Naive thymus-derived CD8-positive, alpha-beta T cell (primary cell): ENCODE measurements around the gene DIAPH2. TPM values are rescaled to one million over a fixed set of nuclear protein-coding genes. Genes with fewer than 3 reads are reported as not detected.

ENCODE experiments used
- ATAC-seq, 2 donors: fragments of 150-1000 bp; cut with Tn5 transposase in 1 of 2; sonication (Bioruptor Pico), chemical (Tn5 transposase) in 1 of 2; 1 replicate in 1 of 2; 2 replicates in 1 of 2; pipeline ENCODE4 v1.10.0; 2021; ENCODE audit warnings: mild to moderate bottlenecking in 2 of 2, moderate library complexity in 2 of 2
- POLR2A ChIA-PET: fragments of 350-600 bp; sonication (Branson Sonifier 250); formaldehyde crosslinking; loops from one replicate; lab custom pipeline; 2021; ENCODE audit warnings: antibody characterized with exemption; lab: Charles Lee
- DNase-seq, 10 donors: peaks; one replicate each; pipeline versions ENCODE4 v3.0.0 to v3.0.0-alpha.2; 2020 to 2022
- H3K27ac Mint-ChIP-seq, 10 donors: one replicate each; pipeline ENCODE4 v1.8.0; 2020 to 2022; ENCODE audit warnings: mild to moderate bottlenecking in 10 of 10, mixed read lengths in 10 of 10, moderate library complexity in 4 of 10, inconsistent platforms in 1 of 10
- H3K27me3 Mint-ChIP-seq, 5 donors: one replicate each; pipeline ENCODE4 v1.8.0; 2021 to 2022; ENCODE audit warnings: mixed read lengths in 5 of 5
- H3K36me3 Mint-ChIP-seq, 3 donors: one replicate each; pipeline ENCODE4 v1.8.0; 2020 to 2022; ENCODE audit warnings: mixed read lengths in 3 of 3, mild to moderate bottlenecking in 2 of 3, inconsistent platforms in 1 of 3
- H3K4me1 Mint-ChIP-seq, 4 donors: one replicate each; pipeline ENCODE4 v1.8.0; 2021 to 2022; ENCODE audit warnings: mixed read lengths in 4 of 4
- H3K4me3 Mint-ChIP-seq, 10 donors: one replicate each; pipeline ENCODE4 v1.8.0; 2020 to 2022; ENCODE audit warnings: mild to moderate bottlenecking in 10 of 10, mixed read lengths in 10 of 10, moderate library complexity in 6 of 10, inconsistent platforms in 1 of 10
- H3K9me3 Mint-ChIP-seq, 9 donors: one replicate each; pipeline ENCODE4 v1.8.0; 2020 to 2022; ENCODE audit warnings: mixed read lengths in 9 of 9, mild to moderate bottlenecking in 3 of 9, inconsistent platforms in 1 of 9, moderate library complexity in 1 of 9
- polyA plus RNA-seq, 3 donors: library from polyadenylated mRNA; unstranded; fragments of 300-500 nt; fragmentation: Illumina TruSeq; gene quantifications; one replicate each; pipeline ENCODE4 v1.2.3, GENCODE V29; 2021
- total RNA-seq, 8 experiments: library from RNA in 2 of 8; stranded (reverse) in 2 of 8; gene quantifications; one replicate each; pipeline ENCODE4 v1.2.3 and lab custom pipeline; 2021 to 2026

DIAPH2 gene
- total and polyA plus RNA-seq, 5 experiments from 2014 or later: 4.2 to 6.1 (median 5.9) TPM

GRCh38 chrX:97119474-97120109 lies 434.9 kb downstream of the DIAPH2 start:
- ATAC-seq (no peak), DNase-seq (peak in 1 of 10 donors; percentile 0)
- peaks cover 5 to 18% (median 9%) of the 10 kb centered on the region in 3 donors for H3K36me3 Mint-ChIP-seq
- H3K4me3 Mint-ChIP-seq: no peak overlapping the region
- no peaks in the 10 kb centered on the region for H3K27me3 Mint-ChIP-seq
- POLR2A ChIA-PET: no interaction called here
- H3K27ac Mint-ChIP-seq: no peak overlapping the region
- H3K9me3 Mint-ChIP-seq: peaks cover 0 to under 1% (median 0%) of the 10 kb centered on the region in 9 donors
- H3K4me1 Mint-ChIP-seq: no peaks in the 10 kb centered on the region

- POLR2A ChIA-PET: no interaction called here
- H3K27me3 Mint-ChIP-seq: no peaks in the 10 kb centered on the region
Measured at GRCh38 chrX:97123001-97123400, 438.4 kb downstream of the DIAPH2 start.

GRCh38 chrX:97126020-97126419 lies 441.4 kb downstream of the DIAPH2 start:
- ATAC-seq (no peak), DNase-seq (no peak)
- peaks cover 0 to 2% (median 0%) of the 10 kb centered on the region in 4 donors for H3K4me1 Mint-ChIP-seq
- no peak overlapping the region for H3K4me3 Mint-ChIP-seq
- POLR2A ChIA-PET: no interaction called here
- H3K27ac Mint-ChIP-seq: no peak overlapping the region
- peaks cover 0 to 5% (median 2%) of the 10 kb centered on the region in 3 donors for H3K36me3 Mint-ChIP-seq
- H3K9me3 Mint-ChIP-seq: peaks cover 0 to 4% (median 0%) of the 10 kb centered on the region in 9 donors
- no peaks in the 10 kb centered on the region for H3K27me3 Mint-ChIP-seq

More at GRCh38 chrX:97123001-97123400, 438.4 kb downstream of the DIAPH2 start:
- Mint-ChIP-seq H3K4me1 (peaks cover 0 to 2% (median 0%) of the 10 kb centered on the region in 4 donors), H3K36me3 (peaks cover 3 to 9% (median 8%) of the 10 kb centered on the region in 3 donors), H3K4me3 (no peak overlapping the region), H3K9me3 (peaks cover 0 to 4% (median 0%) of the 10 kb centered on the region in 9 donors), H3K27ac (no peak overlapping the region)
- no peak for ATAC-seq
- DNase-seq: no peak

- POLR2A ChIA-PET: no interaction called here
- Mint-ChIP-seq H3K36me3 (peaks cover 0 to 2% (median 0%) of the 10 kb centered on the region in 3 donors), H3K9me3 (no peaks in the 10 kb centered on the region), H3K27ac (no peak overlapping the region), H3K27me3 (no peaks in the 10 kb centered on the region), H3K4me1 (peaks cover 0 to 4% (median 0%) of the 10 kb centered on the region in 4 donors), H3K4me3 (no peak overlapping the region)
- no peak for DNase-seq
- ATAC-seq: no peak
Measured at GRCh38 chrX:97132664-97133415, 448.2 kb downstream of the DIAPH2 start.

- Mint-ChIP-seq H3K27me3 (no peaks in the 10 kb centered on the region), H3K4me1 (no peaks in the 10 kb centered on the region)
- POLR2A ChIA-PET: no interaction called here
Measured at GRCh38 chrX:97145934-97146333, 461.3 kb downstream of the DIAPH2 start.

GRCh38 chrX:97155816-97156215 lies 471.2 kb downstream of the DIAPH2 start:
- Mint-ChIP-seq H3K36me3 (peaks cover 0 to 6% (median 0%) of the 10 kb centered on the region in 3 donors), H3K4me3 (no peak overlapping the region), H3K27me3 (no peaks in the 10 kb centered on the region), H3K9me3 (peaks cover 0 to 1% (median 0%) of the 10 kb centered on the region in 9 donors), H3K4me1 (peaks cover 2 to 12% (median 6%) of the 10 kb centered on the region in 4 donors), H3K27ac (peak overlapping the region in 1 of 10 donors; percentile 21)
- no peak for DNase-seq
- no peak for ATAC-seq
- POLR2A ChIA-PET: no interaction called here

More at GRCh38 chrX:97145934-97146333, 461.3 kb downstream of the DIAPH2 start:
- no peak for ATAC-seq
- Mint-ChIP-seq H3K4me3 (no peak overlapping the region), H3K36me3 (peaks cover 0 to 9% (median 2%) of the 10 kb centered on the region in 3 donors), H3K27ac (no peak overlapping the region), H3K9me3 (no peaks in the 10 kb centered on the region)
- DNase-seq: no peak

- H3K27me3 Mint-ChIP-seq: no peaks in the 10 kb centered on the region
- ATAC-seq: no peak
- H3K9me3 Mint-ChIP-seq: peaks cover 0 to 2% (median 0%) of the 10 kb centered on the region in 9 donors
- no peak for DNase-seq
- no peak overlapping the region for H3K27ac Mint-ChIP-seq
- POLR2A ChIA-PET: no interaction called here
- H3K4me1 Mint-ChIP-seq: peaks cover 2 to 12% (median 6%) of the 10 kb centered on the region in 4 donors
- peaks cover 0 to 4% (median 0%) of the 10 kb centered on the region in 3 donors for H3K36me3 Mint-ChIP-seq
- no peak overlapping the region for H3K4me3 Mint-ChIP-seq
Measured at GRCh38 chrX:97158269-97158668, 473.6 kb downstream of the DIAPH2 start.

GRCh38 chrX:97159916-97160800 lies 475.5 kb downstream of the DIAPH2 start:
- Mint-ChIP-seq H3K27me3 (no peaks in the 10 kb centered on the region), H3K36me3 (peaks cover 0 to 4% (median 2%) of the 10 kb centered on the region in 3 donors), H3K27ac (peak overlapping the region in 1 of 10 donors; percentile 49), H3K4me3 (no peak overlapping the region), H3K9me3 (peaks cover 0 to 2% (median 0%) of the 10 kb centered on the region in 9 donors), H3K4me1 (peaks cover 2 to 12% (median 6%) of the 10 kb centered on the region in 4 donors)
- DNase-seq (no peak), ATAC-seq (no peak)
- POLR2A ChIA-PET: no interaction called here

GRCh38 chrX:97167333-97167732 lies 482.7 kb downstream of the DIAPH2 start:
- Mint-ChIP-seq H3K36me3 (peaks cover 2 to 8% (median 3%) of the 10 kb centered on the region in 3 donors), H3K4me1 (peaks cover 0 to 8% (median 1%) of the 10 kb centered on the region in 4 donors), H3K27ac (no peak overlapping the region), H3K4me3 (no peak overlapping the region), H3K27me3 (no peaks in the 10 kb centered on the region), H3K9me3 (peaks cover 0 to 2% (median 0%) of the 10 kb centered on the region in 9 donors)
- POLR2A ChIA-PET: no interaction called here
- ATAC-seq: no peak
- DNase-seq: no peak

GRCh38 chrX:97168646-97169045 lies 484.0 kb downstream of the DIAPH2 start:
- peaks cover 2 to 3% (median 3%) of the 10 kb centered on the region in 3 donors for H3K36me3 Mint-ChIP-seq
- peaks cover 0 to 8% (median 1%) of the 10 kb centered on the region in 4 donors for H3K4me1 Mint-ChIP-seq
- POLR2A ChIA-PET: no interaction called here

GRCh38 chrX:97175147-97175546 lies 490.5 kb downstream of the DIAPH2 start:
- peaks cover 3 to 8% (median 6%) of the 10 kb centered on the region in 3 donors for H3K36me3 Mint-ChIP-seq

More at GRCh38 chrX:97168646-97169045, 484.0 kb downstream of the DIAPH2 start:
- H3K4me3 Mint-ChIP-seq: no peak overlapping the region
- DNase-seq: no peak
- peak overlapping the region in 1 of 10 donors; percentile 38 for H3K27ac Mint-ChIP-seq
- no peak for ATAC-seq
- no peaks in the 10 kb centered on the region for H3K9me3 Mint-ChIP-seq
- no peaks in the 10 kb centered on the region for H3K27me3 Mint-ChIP-seq

GRCh38 chrX:97189668-97190067 lies 505.0 kb downstream of the DIAPH2 start:
- Mint-ChIP-seq H3K36me3 (no peaks in the 10 kb centered on the region), H3K27ac (no peak overlapping the region), H3K9me3 (no peaks in the 10 kb centered on the region), H3K4me1 (no peaks in the 10 kb centered on the region), H3K4me3 (no peak overlapping the region), H3K27me3 (no peaks in the 10 kb centered on the region)
- ATAC-seq: no peak
- POLR2A ChIA-PET: no interaction called here
- DNase-seq: no peak

More at GRCh38 chrX:97175147-97175546, 490.5 kb downstream of the DIAPH2 start:
- POLR2A ChIA-PET: no interaction called here
- DNase-seq: no peak
- H3K27ac Mint-ChIP-seq: no peak overlapping the region
- no peak overlapping the region for H3K4me3 Mint-ChIP-seq
- peaks cover 0 to 10% (median 0%) of the 10 kb centered on the region in 9 donors for H3K9me3 Mint-ChIP-seq
- no peak for ATAC-seq
- no peaks in the 10 kb centered on the region for H3K4me1 Mint-ChIP-seq
- no peaks in the 10 kb centered on the region for H3K27me3 Mint-ChIP-seq
